H1 (cell line): Measurements from ENCODE around the gene CEP89. TPM values are rescaled to one million over a fixed set of nuclear protein-coding genes. Genes with fewer than 3 reads are reported as not detected.
"Not testable (repeated sequence)": the region's sequence is repeated elsewhere in the genome, so short reads cannot be mapped to it uniquely, and the experiment has no call there.

Experiments used
- CTCF ChIA-PET: fragments of 300-600 bp; sonication (Branson Sonifier 250); formaldehyde crosslinking; loops from one replicate; lab custom pipeline; 2021; ENCODE audit not compliant: partially characterized antibody; lab: Charles Lee
- POLR2A ChIA-PET: fragments of 300-600 bp; sonication (Branson Sonifier 250); formaldehyde crosslinking; loops from one replicate; lab custom pipeline; 2021; ENCODE audit warnings: inconsistent platforms; ENCODE audit not compliant: partially characterized antibody; lab: Charles Lee
- DNase-seq, 2 experiments: peaks; one replicate each; pipeline versions ENCODE4 v3.0.0 to v3.0.0-alpha.2; 2010 to 2022; ENCODE audit warnings: low spot score in 2 of 2, low read depth in 1 of 2, mixed read lengths in 1 of 2
- FAIRE-seq: peaks from 2 replicates; lab custom pipeline; 2011; peaks lifted over from hg19 to GRCh38; lab: Jason Lieb, UNC
- H2AFZ ChIP-seq: 2 replicates; pipeline ENCODE4 v1.8.1; 2012; ENCODE audit warnings: low read length, inconsistent platforms
- H2AK5ac ChIP-seq: 2 replicates; pipeline ENCODE4 v1.6.1; 2013; ENCODE audit warnings: low read depth, low read length
- H2BK120ac ChIP-seq: replicated peaks from 2 replicates; pipeline ENCODE3; 2013; ENCODE audit warnings: low read depth, low read length, inconsistent platforms
- H2BK12ac ChIP-seq: 2 replicates; pipeline ENCODE4 v1.6.1; 2013; ENCODE audit warnings: low read depth, low read length
- H2BK15ac ChIP-seq: 2 replicates; pipeline ENCODE4 v1.6.1; 2013; ENCODE audit warnings: low read length
- H2BK20ac ChIP-seq: 2 replicates; pipeline ENCODE4 v1.6.1; 2013; ENCODE audit warnings: low read length
- H2BK5ac ChIP-seq: 2 replicates; pipeline ENCODE4 v1.6.1; 2013; ENCODE audit warnings: low read depth, low read length
- H3K14ac ChIP-seq: 2 replicates; pipeline ENCODE4 v1.6.1; 2013; ENCODE audit warnings: inconsistent platforms; ENCODE audit not compliant: insufficient read length
- H3K18ac ChIP-seq: 2 replicates; pipeline ENCODE4 v1.6.1; 2013; ENCODE audit warnings: low read length; ENCODE audit errors: extremely low read depth
- H3K23ac ChIP-seq: 2 replicates; pipeline ENCODE4 v1.6.1; 2013; ENCODE audit warnings: inconsistent platforms; ENCODE audit not compliant: insufficient read length
- H3K23me2 ChIP-seq: 2 replicates; pipeline ENCODE4 v1.6.1; 2013; ENCODE audit warnings: low read depth, low read length
- H3K27ac ChIP-seq: 2 replicates; pipeline ENCODE4 v1.6.1; 2011; ENCODE audit warnings: low read depth, low read length, inconsistent platforms
- H3K27me3 ChIP-seq, 4 experiments: replicated peaks in 1 of 4; 1 replicate in 1 of 4; 2 replicates in 3 of 4; pipeline versions ENCODE4 v1.6.1 to v1.8.1; 2011 to 2013; ENCODE audit warnings: low read length in 3 of 4, mild to moderate bottlenecking in 3 of 4, inconsistent platforms in 2 of 4, mixed read lengths in 2 of 4, moderate library complexity in 1 of 4; ENCODE audit not compliant: control insufficient read depth in 3 of 4, insufficient read depth in 3 of 4; ENCODE audit errors: extremely low read depth in 1 of 4
- H3K36me3 ChIP-seq, 4 experiments: 2 replicates each; pipeline versions ENCODE4 v1.6.1 to v1.8.1; 2011 to 2013; ENCODE audit warnings: mild to moderate bottlenecking in 4 of 4, low read length in 3 of 4, moderate library complexity in 2 of 4, control low read depth in 1 of 4, inconsistent platforms in 1 of 4; ENCODE audit not compliant: insufficient read depth in 4 of 4, control insufficient read depth in 2 of 4
- H3K4ac ChIP-seq: replicated peaks from 2 replicates; pipeline ENCODE3; 2013; ENCODE audit warnings: low read length, low read depth, mixed read lengths, inconsistent platforms; ENCODE audit not compliant: insufficient read length
- H3K4me1 ChIP-seq, 4 experiments: replicated peaks in 1 of 4; 1 replicate in 1 of 4; 2 replicates in 3 of 4; pipeline versions ENCODE4 v1.6.1 to v1.8.1; 2011 to 2013; ENCODE audit warnings: low read length in 3 of 4, inconsistent platforms in 2 of 4, mixed read lengths in 1 of 4; ENCODE audit not compliant: insufficient read depth in 4 of 4, control insufficient read depth in 3 of 4
- H3K4me2 ChIP-seq, 2 experiments: 2 replicates each; pipeline versions ENCODE4 v1.6.1 to v1.8.1; 2011 to 2013; ENCODE audit warnings: low read depth in 2 of 2, low read length in 2 of 2, control low read depth in 1 of 2, inconsistent platforms in 1 of 2, mild to moderate bottlenecking in 1 of 2; ENCODE audit not compliant: insufficient read depth in 1 of 2
- H3K4me3 ChIP-seq, 4 experiments: fragments of 200-600, 300-600 bp in 1 of 4; sonication (generic), shearing (Covaris generic), sonication (Bioruptor Twin) in 1 of 4; 2 replicates each; pipeline versions ENCODE4 v1.5.1 to v1.8.1; 2011 to 2016; ENCODE audit warnings: low read length in 4 of 4, low read depth in 3 of 4, control low read depth in 2 of 4, inconsistent platforms in 2 of 4, mild to moderate bottlenecking in 2 of 4, mixed read lengths in 1 of 4, moderate library complexity in 1 of 4; ENCODE audit not compliant: insufficient read depth in 2 of 4; ENCODE audit errors: extremely low read depth in 1 of 4
- H3K56ac ChIP-seq: replicated peaks from 2 replicates; pipeline ENCODE3; 2013; ENCODE audit warnings: low read depth, mild to moderate bottlenecking, mixed read lengths, low read length, inconsistent platforms; ENCODE audit not compliant: insufficient read length
- H3K79me1 ChIP-seq: 2 replicates; pipeline ENCODE4 v1.6.1; 2013; ENCODE audit warnings: low read depth, low read length, control low read depth
- H3K79me2 ChIP-seq, 2 experiments: 2 replicates each; pipeline versions ENCODE4 v1.6.1 to v1.8.1; 2012 to 2013; ENCODE audit warnings: low read length in 2 of 2, mild to moderate bottlenecking in 2 of 2, inconsistent platforms in 1 of 2; ENCODE audit not compliant: insufficient read depth in 2 of 2, control insufficient read depth in 1 of 2
- H3K9ac ChIP-seq, 4 experiments: replicated peaks in 1 of 4; 1 replicate in 1 of 4; 2 replicates in 3 of 4; pipeline versions ENCODE4 v1.6.1 to v1.8.1; 2011 to 2013; ENCODE audit warnings: low read depth in 3 of 4, low read length in 3 of 4, control low read depth in 2 of 4, mild to moderate bottlenecking in 2 of 4, moderate library complexity in 2 of 4, inconsistent platforms in 1 of 4; ENCODE audit errors: extremely low read depth in 1 of 4
- H3K9me3 ChIP-seq, 2 experiments: 2 replicates each; pipeline versions ENCODE4 v1.6.1 to v1.8.1; 2012 to 2013; ENCODE audit warnings: mild to moderate bottlenecking in 2 of 2, moderate library complexity in 2 of 2, control low read depth in 1 of 2, inconsistent platforms in 1 of 2, low read depth in 1 of 2, low read length in 1 of 2, mixed read lengths in 1 of 2; ENCODE audit not compliant: insufficient read depth in 2 of 2
- H4K20me1 ChIP-seq, 2 experiments: replicated peaks in 1 of 2; 2 replicates each; pipeline versions ENCODE3 to v1.8.1; 2011 to 2013; ENCODE audit warnings: inconsistent platforms in 2 of 2, low read length in 2 of 2, mild to moderate bottlenecking in 1 of 2; ENCODE audit not compliant: insufficient read depth in 2 of 2, control insufficient read depth in 1 of 2
- H4K5ac ChIP-seq: 2 replicates; pipeline ENCODE4 v1.6.1; 2013; ENCODE audit warnings: low read length, low read depth, mixed read lengths, inconsistent platforms; ENCODE audit not compliant: insufficient read length
- H4K8ac ChIP-seq: 2 replicates; pipeline ENCODE4 v1.8.0; 2013; ENCODE audit warnings: mild to moderate bottlenecking, moderate library complexity, low read length, inconsistent platforms; ENCODE audit not compliant: insufficient read depth; ENCODE audit errors: extremely low read depth
- H4K91ac ChIP-seq: replicated peaks from 2 replicates; pipeline ENCODE3; 2013; ENCODE audit warnings: low read length, mixed read lengths, inconsistent platforms; ENCODE audit not compliant: insufficient read length
- WGBS, 2 experiments: shearing (Covaris generic) in 1 of 2; methylation state at CpG; one replicate each; pipeline versions ENCODE4 v1.1.6 to v1.1.7; 2013 to 2015; ENCODE audit warnings: low lambda C conversion rate in 2 of 2, mixed read lengths in 2 of 2, inconsistent platforms in 1 of 2, low coverage in 1 of 2, missing lambda C conversion rate in 1 of 2; ENCODE audit not compliant: insufficient replicate concordance in 2 of 2, insufficient coverage in 1 of 2, insufficient read length in 1 of 2; ENCODE audit errors: extremely low coverage in 1 of 2, missing lambda C conversion rate in 1 of 2; 5-methylcytosine and 5-hydroxymethylcytosine counted together
- polyA plus RNA-seq, 7 experiments: library from polyadenylated mRNA; depleted of rRNA in 3 of 7; stranded (reverse) in 5 of 7; unstranded in 2 of 7; fragments of >200 nt in 5 of 7; fragments of 200-250 nt in 2 of 7; gene quantifications; 1 replicate in 5 of 7; 2 replicates in 1 of 7; 4 replicates in 1 of 7; pipeline versions ENCODE4 v1.2.1 to v1.2.3, GENCODE V29; 2011 to 2013; ENCODE audit warnings: missing spikeins in 2 of 7, mixed read lengths in 2 of 7
- total RNA-seq: library from RNA; stranded (reverse); fragmentation: NEBNext Ultra II Directional; extraction: Animal tissue kit (Norgen Biotek cat#: 25700); gene quantifications from 2 replicates; pipeline ENCODE4 v1.2.1, GENCODE V29; 2021

The CEP89 gene
- total and polyA plus RNA-seq, 2 of the 8 experiments (the other 6 are each of a cell fraction or from before 2014, with no cell fraction given), result 23.0 to 23.6 TPM

DNA sequence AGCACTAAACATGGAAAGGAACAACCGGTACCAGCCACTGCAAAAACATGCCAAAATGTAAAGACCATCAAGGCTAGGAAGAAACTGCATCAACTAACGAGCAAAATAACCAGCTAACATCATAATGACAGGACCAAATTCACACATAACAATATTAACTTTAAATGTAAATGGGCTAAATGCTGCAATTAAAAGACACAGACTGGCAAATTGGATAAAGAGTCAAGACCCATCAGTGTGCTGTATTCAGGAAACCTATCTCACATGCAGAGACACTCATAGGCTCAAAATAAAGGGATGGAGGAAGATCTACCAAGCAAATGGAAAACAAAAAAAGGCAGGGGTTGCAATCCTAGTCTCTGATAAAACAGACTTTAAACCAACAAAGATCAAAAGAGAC, 123.7 kb downstream of the CEP89 start:
- H3K27ac ChIP-seq, H3K27me3 ChIP-seq, H3K36me3 ChIP-seq, H2BK12ac ChIP-seq, DNase-seq, H4K91ac ChIP-seq, H3K79me2 ChIP-seq, H3K9me3 ChIP-seq, H2BK5ac ChIP-seq, H3K4ac ChIP-seq, H3K79me1 ChIP-seq, H4K20me1 ChIP-seq, H3K4me2 ChIP-seq, FAIRE-seq, H3K9ac ChIP-seq, H3K4me3 ChIP-seq, CTCF ChIA-PET, H4K5ac ChIP-seq, H2AK5ac ChIP-seq, H3K18ac ChIP-seq, H4K8ac ChIP-seq, H2BK20ac ChIP-seq, H3K23me2 ChIP-seq, H2BK15ac ChIP-seq, H2AFZ ChIP-seq, H3K56ac ChIP-seq, H3K23ac ChIP-seq, H3K14ac ChIP-seq, H3K4me1 ChIP-seq, H2BK120ac ChIP-seq, POLR2A ChIA-PET: not testable (repeated sequence)
- WGBS, 2 experiments, result 67% methylated on average over 1 of the region's 2 CpGs; no CpG with 5 or more reads in 1 of the 2 experiments
